HepG2 (cell line): ENCODE measurements around the gene CSE1L. TPM values are rescaled to one million over a fixed set of nuclear protein-coding genes. Genes with fewer than 3 reads are reported as not detected.
A peak's percentile ranks its signal among the peaks of the same experiment; 100 is the strongest.

Experiments
- ARNT2 ChIP-seq: sonication (generic); formaldehyde crosslinking; IDR thresholded peaks from 2 replicates; pipeline ENCODE4 v1.8.0; 2022; ENCODE audit warnings: mild to moderate bottlenecking, low read depth, missing genetic modification reagents, moderate library complexity
- DBP ChIP-seq: sonication (generic); formaldehyde crosslinking; IDR thresholded peaks from 2 replicates; pipeline ENCODE4 v1.4.0; 2020; ENCODE audit warnings: missing genetic modification reagents; ENCODE audit errors: not compliant biosample characterization
- DNMT3B ChIP-seq: conservative IDR thresholded peaks from 2 replicates; pipeline ENCODE4 v1.6.1; 2016; ENCODE audit warnings: missing biosample characterization, control low read depth
- E2F1 ChIP-seq: sonication (generic); formaldehyde crosslinking; IDR thresholded peaks from 2 replicates; pipeline ENCODE4 v1.5.0; 2020; ENCODE audit warnings: missing genetic modification reagents
- EP300 ChIP-seq, 3 experiments: sonication (generic) in 1 of 3; formaldehyde crosslinking in 1 of 3; IDR thresholded peaks; 2 replicates each; pipeline versions ENCODE4 v1.5.1 to v1.6.1; 2011 to 2020; ENCODE audit warnings: low read depth in 2 of 3, low read length in 2 of 3, borderline replicate concordance in 1 of 3, improper control_type of control experiment in 1 of 3, mild to moderate bottlenecking in 1 of 3, missing genetic modification reagents in 1 of 3, moderate library complexity in 1 of 3
- GTF3A ChIP-seq: sonication (generic); formaldehyde crosslinking; conservative IDR thresholded peaks from 2 replicates; pipeline ENCODE4 v1.4.0; 2020; ENCODE audit warnings: mild to moderate bottlenecking, missing genetic modification reagents
- NCOR1 ChIP-seq: fragments of 200-600 bp; sonication (generic); IDR thresholded peaks from 2 replicates; pipeline ENCODE4 v1.7.0; 2017; ENCODE audit warnings: antibody characterized with exemption, low read length, borderline replicate concordance
- RAD51 ChIP-seq: fragments of 450-650 bp; IDR thresholded peaks from 2 replicates; pipeline ENCODE4 v1.6.1; 2016; ENCODE audit warnings: borderline replicate concordance
- RBAK ChIP-seq: sonication (generic); formaldehyde crosslinking; IDR thresholded peaks from 2 replicates; pipeline ENCODE4 v1.5.1; 2020; ENCODE audit warnings: mild to moderate bottlenecking, missing genetic modification reagents
- STAT6 ChIP-seq: sonication (generic); formaldehyde crosslinking; IDR thresholded peaks from 2 replicates; pipeline ENCODE4 v1.4.0; 2020; ENCODE audit warnings: missing genetic modification reagents, mild to moderate bottlenecking, borderline replicate concordance
- ZFAT ChIP-seq: sonication (generic); formaldehyde crosslinking; conservative IDR thresholded peaks from 2 replicates; pipeline ENCODE4 v1.8.1; 2023; ENCODE audit warnings: missing genetic modification reagents, inconsistent platforms
- ZNF331 ChIP-seq: sonication (generic); formaldehyde crosslinking; IDR thresholded peaks from 2 replicates; pipeline ENCODE4 v1.4.0; 2020; ENCODE audit warnings: missing genetic modification reagents
- ZNF350 ChIP-seq: sonication (generic); formaldehyde crosslinking; IDR thresholded peaks from 2 replicates; pipeline ENCODE4 v1.4.0; 2020; ENCODE audit warnings: mild to moderate bottlenecking, low read depth, missing genetic modification reagents, borderline replicate concordance
- ZNF44 ChIP-seq: sonication (generic); formaldehyde crosslinking; IDR thresholded peaks from 2 replicates; pipeline ENCODE4 v1.5.1; 2020; ENCODE audit warnings: mild to moderate bottlenecking, missing genetic modification reagents
- ZNF672 ChIP-seq: sonication (generic); formaldehyde crosslinking; IDR thresholded peaks from 2 replicates; pipeline ENCODE4 v1.8.1; 2022; ENCODE audit warnings: missing genetic modification reagents
- ZSCAN21 ChIP-seq: sonication (generic); formaldehyde crosslinking; IDR thresholded peaks from 2 replicates; pipeline ENCODE4 v1.8.0; 2022; ENCODE audit warnings: mild to moderate bottlenecking, missing genetic modification reagents, moderate library complexity, borderline replicate concordance
- ZSCAN30 ChIP-seq: sonication (generic); formaldehyde crosslinking; IDR thresholded peaks from 2 replicates; pipeline ENCODE4 v1.5.0; 2020; ENCODE audit warnings: mild to moderate bottlenecking, missing genetic modification reagents
- polyA plus RNA-seq, 8 experiments: library from polyadenylated mRNA; depleted of rRNA in 3 of 8; stranded (reverse) in 7 of 8; unstranded in 1 of 8; fragments of >200 nt; fragmentation: Illumina TruSeq in 4 of 8; extraction: Trizol in 4 of 8; gene quantifications; 2 replicates each; pipeline versions ENCODE4 v1.2.1 to v1.2.3, GENCODE V29; 2011 to 2016; ENCODE audit warnings: low read depth in 4 of 8, missing spikeins in 1 of 8, mixed read lengths in 1 of 8; ENCODE audit not compliant: insufficient read depth in 1 of 8
- total RNA-seq, 5 experiments: library from RNA; depleted of rRNA; stranded (reverse); fragments of >200 nt; fragmentation: Illumina TruSeq; extraction: Trizol; gene quantifications; 2 replicates each; pipeline ENCODE4 v1.2.3, GENCODE V29; 2016; ENCODE audit warnings: low read depth in 1 of 5
- TF ChIP-seq, protein P1 (sequence below): sonication (generic); formaldehyde crosslinking; IDR thresholded peaks from 2 replicates; pipeline ENCODE4 v1.9.0; 2022; ENCODE audit warnings: missing genetic modification reagents, mild to moderate bottlenecking, borderline replicate concordance
- TF ChIP-seq, protein P2 (sequence below): sonication (generic); formaldehyde crosslinking; IDR thresholded peaks from 2 replicates; pipeline ENCODE4 v1.4.0; 2020; ENCODE audit warnings: missing genetic modification reagents
- TF ChIP-seq, protein P3 (sequence below): sonication (generic); formaldehyde crosslinking; IDR thresholded peaks from 2 replicates; pipeline ENCODE4 v1.8.1; 2023; ENCODE audit warnings: mild to moderate bottlenecking, moderate library complexity, missing genetic modification reagents

Gene CSE1L
- total and polyA plus RNA-seq, 2 of the 13 experiments (the other 11 are each of a cell fraction or from before 2014, with no cell fraction given) = 56.9 to 258 TPM

DNA sequence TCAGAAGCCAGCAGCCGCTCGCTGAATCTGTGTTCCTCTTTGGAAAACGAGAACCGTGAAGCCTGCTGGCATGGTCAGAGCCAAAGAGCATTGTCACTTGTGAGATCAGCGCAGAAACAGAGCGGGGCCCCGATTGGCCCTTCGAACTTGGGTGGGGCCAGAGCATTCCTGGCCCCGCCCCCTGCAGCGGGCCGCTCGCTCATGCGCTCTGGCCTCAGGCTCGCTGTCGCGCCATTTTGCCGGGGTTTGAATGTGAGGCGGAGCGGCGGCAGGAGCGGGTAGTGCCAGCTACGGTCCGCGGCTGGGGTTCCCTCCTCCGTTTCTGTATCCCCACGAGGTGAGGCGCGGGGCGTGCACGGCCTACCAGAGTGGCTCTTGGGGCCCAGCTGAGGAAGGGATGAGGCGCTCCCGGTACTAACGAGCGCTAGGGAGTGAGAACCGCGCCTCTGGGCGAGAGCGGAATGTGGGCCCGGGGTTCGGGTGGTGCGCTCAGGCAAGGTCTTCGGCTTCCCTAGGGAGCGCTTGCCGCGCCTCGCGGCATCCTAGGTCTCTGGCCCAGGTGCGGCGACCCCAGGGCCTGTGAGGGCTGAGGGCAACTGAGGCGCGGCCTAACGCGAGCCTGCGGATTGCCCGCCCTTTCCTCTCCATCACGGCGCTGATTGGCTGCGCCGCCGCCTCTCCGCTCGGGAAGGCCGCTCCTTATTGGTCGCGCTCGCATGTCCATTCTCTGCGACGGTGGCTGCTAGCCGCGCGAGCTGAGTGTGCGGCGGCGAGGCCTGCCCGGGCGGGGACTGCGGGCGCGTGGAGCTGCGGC, at the start of gene CSE1L (continued):
- peak; percentile 97 for TF ChIP-seq DBP
- peak; percentile 96; the same call in 1 of the 2 replicates for TF ChIP-seq ZNF350 (CRISPR knock-in tag)
- TF ChIP-seq NCOR1 = no peak
- TF ChIP-seq RAD51 = no peak
- TF ChIP-seq ZSCAN21 (CRISPR knock-in tag) = peak; percentile 98
- TF ChIP-seq, protein P1, sequence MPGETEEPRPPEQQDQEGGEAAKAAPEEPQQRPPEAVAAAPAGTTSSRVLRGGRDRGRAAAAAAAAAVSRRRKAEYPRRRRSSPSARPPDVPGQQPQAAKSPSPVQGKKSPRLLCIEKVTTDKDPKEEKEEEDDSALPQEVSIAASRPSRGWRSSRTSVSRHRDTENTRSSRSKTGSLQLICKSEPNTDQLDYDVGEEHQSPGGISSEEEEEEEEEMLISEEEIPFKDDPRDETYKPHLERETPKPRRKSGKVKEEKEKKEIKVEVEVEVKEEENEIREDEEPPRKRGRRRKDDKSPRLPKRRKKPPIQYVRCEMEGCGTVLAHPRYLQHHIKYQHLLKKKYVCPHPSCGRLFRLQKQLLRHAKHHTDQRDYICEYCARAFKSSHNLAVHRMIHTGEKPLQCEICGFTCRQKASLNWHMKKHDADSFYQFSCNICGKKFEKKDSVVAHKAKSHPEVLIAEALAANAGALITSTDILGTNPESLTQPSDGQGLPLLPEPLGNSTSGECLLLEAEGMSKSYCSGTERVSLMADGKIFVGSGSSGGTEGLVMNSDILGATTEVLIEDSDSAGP (CRISPR knock-in tag) = peak; percentile 97
- TF ChIP-seq ZFAT (CRISPR knock-in tag) = 0 out of 2 replicates have a peak, but pooled peaks have one; percentile 12
- peak in 1 of 2 experiments; percentile 20; a peak in 2 of 4 replicates for TF ChIP-seq EP300 (IDR thresholded peaks at IDR 0.05; ENCODE audit: low read depth in 2 of 2, low read length in 2 of 2)
- TF ChIP-seq EP300 (CRISPR knock-in tag; IDR thresholded peaks at IDR 0.05; ENCODE audit: borderline replicate concordance) = 0 out of 2 replicates have a peak, but pooled peaks have one; percentile 32
- no peak for TF ChIP-seq DNMT3B (CRISPR knock-in tag)
- TF ChIP-seq ARNT2 (CRISPR knock-in tag) = peak; percentile 91
- TF ChIP-seq E2F1 (CRISPR knock-in tag) = peak; percentile 94
- TF ChIP-seq, protein P2, sequence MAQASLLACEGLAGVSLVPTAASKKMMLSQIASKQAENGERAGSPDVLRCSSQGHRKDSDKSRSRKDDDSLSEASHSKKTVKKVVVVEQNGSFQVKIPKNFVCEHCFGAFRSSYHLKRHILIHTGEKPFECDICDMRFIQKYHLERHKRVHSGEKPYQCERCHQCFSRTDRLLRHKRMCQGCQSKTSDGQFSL = peak; percentile 83
- TF ChIP-seq, protein P3, sequence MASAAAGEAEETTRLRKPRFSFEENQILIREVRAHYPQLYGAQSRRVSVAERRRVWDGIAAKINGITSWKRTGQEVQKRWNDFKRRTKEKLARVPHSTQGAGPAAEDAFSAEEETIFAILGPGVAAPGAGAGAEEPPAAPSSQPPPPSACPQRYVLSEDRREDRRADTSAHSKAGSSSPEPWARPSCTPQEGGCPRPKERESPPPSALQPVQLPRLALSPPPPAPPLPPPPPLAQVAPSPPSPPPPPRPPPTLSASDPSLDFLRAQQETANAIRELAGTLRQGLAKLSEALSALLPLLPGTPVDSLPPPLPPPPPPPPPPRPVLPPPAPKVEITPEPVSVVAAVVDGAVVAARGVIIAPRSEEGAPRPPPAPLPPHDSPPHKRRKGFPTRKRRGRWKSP (CRISPR knock-in tag) = peak; percentile 75
- no peak for TF ChIP-seq STAT6
- TF ChIP-seq RBAK = no peak
- TF ChIP-seq ZSCAN30 (CRISPR knock-in tag) = peak; percentile 98
- 0 out of 2 replicates have a peak, but pooled peaks have one; percentile 88 for TF ChIP-seq ZNF672 (CRISPR knock-in tag)
- TF ChIP-seq ZNF44 = peak; percentile 88; the same call in 1 of the 2 replicates
- peak; percentile 57 for TF ChIP-seq ZNF331
- TF ChIP-seq GTF3A (CRISPR knock-in tag) = no peak; the same call in 1 of the 2 replicates
